Activated B cell treated with CpG ODN at 0.5 μM for 24 hours (primary cell): Measurements from ENCODE around the gene PTPRE. TPM values are rescaled to one million over a fixed set of nuclear protein-coding genes. Genes with fewer than 3 reads are reported as not detected.

Experiments used
- ATAC-seq: fragments of 200-7000 bp; cut with Tn5 transposase; one replicate; pipeline ENCODE4 v1.10.0; 2021; ENCODE audit warnings: low read depth, mild to moderate bottlenecking, moderate library complexity
- CTCF ChIA-PET: fragments of 350-600 bp; sonication (Branson Sonifier 250); formaldehyde crosslinking; loops from one replicate; lab custom pipeline; 2021; ENCODE audit warnings: antibody characterized with exemption; lab: Charles Lee
- POLR2A ChIA-PET: fragments of 350-600 bp; sonication (Branson Sonifier 250); formaldehyde crosslinking; loops from one replicate; lab custom pipeline; 2021; ENCODE audit warnings: antibody characterized with exemption; lab: Charles Lee
- DNase-seq: peaks from one replicate; pipeline ENCODE4 v3.0.0; 2022
- H3K27ac Mint-ChIP-seq: one replicate; pipeline ENCODE4 v1.8.0; 2020; ENCODE audit warnings: mixed read lengths
- H3K27me3 Mint-ChIP-seq: one replicate; pipeline ENCODE4 v1.8.0; 2021; ENCODE audit warnings: mixed read lengths
- H3K36me3 Mint-ChIP-seq: one replicate; pipeline ENCODE4 v1.8.0; 2021; ENCODE audit warnings: low read depth, mixed read lengths
- H3K4me1 Mint-ChIP-seq: one replicate; pipeline ENCODE4 v1.8.0; 2021; ENCODE audit warnings: mixed read lengths
- H3K4me3 Mint-ChIP-seq: one replicate; pipeline ENCODE4 v1.8.0; 2020; ENCODE audit warnings: mild to moderate bottlenecking, mixed read lengths
- H3K9me3 Mint-ChIP-seq: one replicate; pipeline ENCODE4 v1.8.0; 2020; ENCODE audit warnings: mixed read lengths
- CTCF ChIP-seq: fragments of 200-600 bp; IDR thresholded peaks from one replicate; pipeline ENCODE4 v1.8.0; 2022; ENCODE audit warnings: antibody characterized with exemption, mild to moderate bottlenecking
- intact Hi-C: fragments of 100-400 bp; cut with micrococcal nuclease; formaldehyde crosslinking; loops from one replicate; pipeline ENCODE4 v1.15.1; 2024
- total RNA-seq: library from RNA; stranded (reverse); gene quantifications from 2 replicates; pipeline ENCODE4 v1.2.3, GENCODE V29; 2022

Gene PTPRE
- total RNA-seq, 1 donor from 2014 or later: 36.8 TPM

GRCh38 chr10:128001849-128002248, 94.9 kb downstream of the PTPRE start:
- POLR2A ChIA-PET: no interaction called here
- Mint-ChIP-seq H3K9me3 (no peaks in the 10 kb centered on the region), H3K27ac (no peak overlapping the region), H3K27me3 (peaks cover 15% of the 10 kb centered on the region), H3K4me3 (no peak overlapping the region), H3K36me3 (no peaks in the 10 kb centered on the region), H3K4me1 (peaks cover 4% of the 10 kb centered on the region)
- intact Hi-C loops: no loop called here
- TF ChIP-seq CTCF: no peak
- CTCF ChIA-PET: no interaction called here
- ATAC-seq: no peak
- no peak for DNase-seq

- Mint-ChIP-seq H3K4me1 (peaks cover 4% of the 10 kb centered on the region), H3K36me3 (no peaks in the 10 kb centered on the region), H3K27me3 (peaks cover 12% of the 10 kb centered on the region), H3K4me3 (no peak overlapping the region), H3K9me3 (no peaks in the 10 kb centered on the region), H3K27ac (no peak overlapping the region)
- TF ChIP-seq CTCF: no peak
- DNase-seq: no peak
- CTCF ChIA-PET: interaction anchor here (1.3 kb wide), 1 partner anchor 8 kb away, joined by 5 read pairs; no protein-coding TSS in a partner anchor
- ATAC-seq: no peak
- POLR2A ChIA-PET: no interaction called here
- intact Hi-C loops: no loop called here
Observed at GRCh38 chr10:128003521-128003920, 96.6 kb downstream of the PTPRE start.

DNA sequence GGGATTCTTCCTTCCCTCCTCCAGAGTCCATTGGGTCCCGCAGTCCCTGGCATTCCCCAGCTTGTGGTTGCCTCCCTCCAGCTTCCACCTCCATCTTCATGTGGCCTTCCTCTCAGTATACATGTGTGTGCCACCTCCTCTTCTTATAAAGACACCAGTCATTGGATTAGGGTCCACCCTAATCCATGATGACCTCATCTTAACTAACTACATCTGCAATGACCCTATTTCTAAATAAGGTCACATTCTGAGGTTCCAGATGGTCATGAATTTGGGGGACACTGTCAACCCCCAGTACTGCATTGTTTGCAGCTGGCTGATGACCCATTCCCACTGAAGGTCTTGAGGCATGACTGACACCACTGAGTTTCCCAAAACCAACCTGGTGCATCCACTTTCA, 99.0 kb downstream of the PTPRE start:
- Mint-ChIP-seq H3K9me3 (no peaks in the 10 kb centered on the region), H3K36me3 (no peaks in the 10 kb centered on the region), H3K27ac (no peak overlapping the region)

DNA sequence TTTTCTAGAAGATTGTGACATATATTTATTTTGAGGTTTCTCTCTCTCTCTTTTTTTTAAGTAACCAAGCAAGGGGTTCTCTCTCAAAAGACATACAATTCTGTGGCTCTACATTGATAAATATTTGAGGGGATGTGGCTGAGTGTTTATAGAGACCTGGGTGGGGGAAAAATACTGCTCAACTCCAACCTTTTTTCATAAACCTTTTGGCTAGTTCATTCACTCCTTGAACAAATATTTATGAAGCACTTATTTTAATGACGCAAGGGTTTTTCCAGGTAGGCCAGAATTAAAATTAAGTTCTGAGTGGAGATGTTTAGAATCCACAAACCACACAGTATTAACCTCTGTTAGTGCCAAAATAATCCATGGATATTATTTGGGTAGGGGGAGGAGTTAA, 100.2 kb downstream of the PTPRE start:
- Mint-ChIP-seq H3K4me3 (no peak overlapping the region), H3K27ac (no peak overlapping the region), H3K4me1 (peaks cover 9% of the 10 kb centered on the region), H3K9me3 (no peaks in the 10 kb centered on the region), H3K27me3 (peaks cover 20% of the 10 kb centered on the region), H3K36me3 (no peaks in the 10 kb centered on the region)
- ChIA-PET POLR2A (no interaction called here), CTCF (no interaction called here)
- intact Hi-C loops: no loop called here
- ATAC-seq: no peak
- TF ChIP-seq CTCF: no peak
- DNase-seq: no peak

More for the DNA sequence above, 99.0 kb downstream of the PTPRE start:
- Mint-ChIP-seq H3K27me3 (peaks cover 17% of the 10 kb centered on the region), H3K4me1 (peaks cover 2% of the 10 kb centered on the region), H3K4me3 (no peak overlapping the region)
- TF ChIP-seq CTCF: no peak
- no peak for DNase-seq
- POLR2A ChIA-PET: no interaction called here
- intact Hi-C loops: no loop called here
- ATAC-seq: no peak
- CTCF ChIA-PET: no interaction called here

- peaks cover 9% of the 10 kb centered on the region for H3K4me1 Mint-ChIP-seq
- peaks cover 16% of the 10 kb centered on the region for H3K27me3 Mint-ChIP-seq
- CTCF ChIA-PET: no interaction called here
- H3K9me3 Mint-ChIP-seq: no peaks in the 10 kb centered on the region
- H3K27ac Mint-ChIP-seq: no peak overlapping the region
- H3K36me3 Mint-ChIP-seq: no peaks in the 10 kb centered on the region
- DNase-seq (no peak), ATAC-seq (no peak)
- H3K4me3 Mint-ChIP-seq: no peak overlapping the region
- POLR2A ChIA-PET: no interaction called here
- intact Hi-C loops: no loop called here
- TF ChIP-seq CTCF: no peak
Observed at GRCh38 chr10:128007971-128008370, 101.1 kb downstream of the PTPRE start.
